Epidermal melanocyte (primary cell): Measurements from ENCODE around the gene LARGE1.

ENCODE experiments used
- DNase-seq: peaks from one replicate; pipeline ENCODE4 v3.0.0; 2011; ENCODE audit warnings: low spot score; ENCODE audit not compliant: insufficient read length

LARGE1 gene

DNA sequence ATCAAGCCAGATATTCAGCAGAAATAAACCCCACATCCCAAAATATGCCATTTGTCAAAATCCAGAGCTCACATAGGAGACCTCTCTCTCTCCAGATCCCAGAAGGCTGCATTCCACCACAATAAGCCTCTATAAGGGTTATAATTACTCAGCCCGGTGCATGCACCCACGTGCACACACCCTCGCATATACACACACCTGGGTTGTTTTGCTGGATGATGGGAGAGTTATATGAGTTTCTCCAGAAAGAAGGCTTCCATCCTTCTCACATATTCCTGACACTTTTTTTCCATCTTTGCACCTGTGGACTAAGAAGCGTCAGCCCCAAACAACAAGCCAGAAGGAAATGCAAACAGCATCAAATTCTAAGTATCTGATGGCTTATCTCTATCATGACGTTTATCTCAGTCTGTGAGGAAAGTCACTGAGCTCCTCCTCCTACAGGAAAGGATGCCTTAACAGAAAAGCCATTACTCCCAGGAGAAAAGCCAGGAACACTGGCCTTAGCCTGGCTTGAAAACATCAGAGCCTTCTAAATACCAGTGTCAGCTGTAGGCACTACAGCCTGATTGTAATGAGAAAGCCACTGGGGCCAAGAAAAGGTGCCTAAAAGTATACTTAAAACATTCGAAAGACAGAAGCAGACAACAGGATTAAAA is 253.2 kb downstream of the LARGE1 start:
- no peak for DNase-seq

DNA sequence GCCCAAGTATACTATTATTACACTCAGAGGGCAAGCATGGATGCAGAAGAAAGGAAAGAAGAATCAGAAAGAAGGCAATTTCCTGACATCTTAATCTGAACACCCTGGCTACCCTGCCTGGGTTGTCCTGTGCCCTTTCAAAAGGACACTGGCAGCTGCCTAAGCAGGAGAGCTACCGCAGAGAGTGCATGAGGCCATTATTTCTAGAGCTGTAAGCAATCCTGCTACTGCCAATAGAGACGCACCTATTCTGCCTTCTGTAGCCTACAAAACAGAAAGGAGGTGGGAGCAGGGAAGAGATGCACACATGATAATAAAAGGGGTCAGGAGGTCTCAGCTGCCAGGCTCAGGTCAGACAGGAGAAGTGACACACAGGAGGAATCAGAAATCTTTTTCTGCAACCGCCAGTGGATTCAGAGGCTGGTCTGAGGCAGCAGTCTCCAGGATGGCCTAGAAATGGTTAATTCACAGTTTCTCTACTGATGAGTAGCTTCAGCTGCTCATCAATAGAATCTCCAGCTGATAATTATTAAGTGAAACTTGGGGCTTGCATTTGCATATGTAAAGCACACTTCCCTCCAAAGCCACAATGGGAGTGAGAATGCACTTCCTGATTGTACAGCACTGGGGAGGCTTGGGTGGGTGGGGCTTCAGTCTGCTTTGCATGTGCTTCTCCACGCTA is 253.9 kb downstream of the LARGE1 start:
- DNase-seq: no peak

DNA sequence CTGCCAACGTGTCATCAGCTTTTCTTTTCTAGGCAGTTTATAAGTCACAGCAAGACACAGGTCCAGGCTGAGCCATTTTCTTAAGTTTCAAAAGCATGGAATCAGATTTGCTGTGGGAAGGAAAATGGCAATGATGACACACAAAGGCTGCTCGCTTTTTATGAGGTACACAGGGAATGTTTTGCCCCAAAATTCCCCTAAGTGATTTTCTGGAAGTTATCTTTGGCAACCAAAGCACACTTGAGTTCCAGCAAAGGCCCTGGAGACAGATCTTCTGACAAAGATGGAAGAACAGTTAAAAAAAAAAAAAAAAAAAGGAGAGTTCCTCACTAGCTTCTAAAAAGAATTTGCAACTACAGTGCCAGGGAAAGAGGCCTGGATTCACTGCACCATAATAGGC is 260.8 kb downstream of the LARGE1 start:
- no peak for DNase-seq

DNA sequence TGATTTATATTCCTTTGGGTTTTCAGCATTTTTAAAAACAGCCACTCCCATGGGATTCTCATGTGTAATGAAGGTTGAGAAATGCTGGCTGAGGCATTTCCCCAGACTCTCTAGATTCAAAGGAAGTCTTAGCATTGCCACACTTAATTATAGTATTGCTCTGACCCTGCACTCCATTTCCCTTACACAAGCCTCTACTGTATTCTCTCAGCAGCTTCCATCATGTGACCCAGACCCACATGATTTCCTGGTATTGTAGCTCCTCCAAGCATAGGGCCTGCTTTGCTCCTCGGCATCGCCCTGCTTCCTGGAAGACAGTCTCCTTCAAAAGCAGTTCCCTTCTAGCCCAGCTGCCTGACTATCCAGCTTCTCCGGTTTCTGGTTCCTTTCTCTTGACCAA is 261.5 kb downstream of the LARGE1 start:
- DNase-seq: peak; percentile 70

DNA sequence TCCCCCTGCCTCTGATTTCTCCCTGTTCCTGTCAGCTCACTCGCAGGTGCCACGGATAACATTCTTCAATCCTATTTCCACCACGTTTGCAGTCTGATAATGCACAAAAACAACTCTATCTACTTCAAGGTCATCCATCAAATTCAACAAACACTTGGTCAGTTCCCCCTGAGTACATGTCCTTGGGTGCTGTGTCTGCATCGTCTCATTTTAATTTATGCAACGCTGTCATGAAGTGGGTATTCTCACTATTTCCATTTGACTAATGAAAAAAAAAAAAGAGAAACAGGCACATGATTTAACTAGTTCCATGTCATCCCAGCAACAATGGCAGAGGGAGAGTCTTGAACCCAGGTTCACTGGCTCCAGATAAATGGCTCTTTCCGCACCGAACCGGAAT is 262.6 kb downstream of the LARGE1 start:
- no peak for DNase-seq

DNA sequence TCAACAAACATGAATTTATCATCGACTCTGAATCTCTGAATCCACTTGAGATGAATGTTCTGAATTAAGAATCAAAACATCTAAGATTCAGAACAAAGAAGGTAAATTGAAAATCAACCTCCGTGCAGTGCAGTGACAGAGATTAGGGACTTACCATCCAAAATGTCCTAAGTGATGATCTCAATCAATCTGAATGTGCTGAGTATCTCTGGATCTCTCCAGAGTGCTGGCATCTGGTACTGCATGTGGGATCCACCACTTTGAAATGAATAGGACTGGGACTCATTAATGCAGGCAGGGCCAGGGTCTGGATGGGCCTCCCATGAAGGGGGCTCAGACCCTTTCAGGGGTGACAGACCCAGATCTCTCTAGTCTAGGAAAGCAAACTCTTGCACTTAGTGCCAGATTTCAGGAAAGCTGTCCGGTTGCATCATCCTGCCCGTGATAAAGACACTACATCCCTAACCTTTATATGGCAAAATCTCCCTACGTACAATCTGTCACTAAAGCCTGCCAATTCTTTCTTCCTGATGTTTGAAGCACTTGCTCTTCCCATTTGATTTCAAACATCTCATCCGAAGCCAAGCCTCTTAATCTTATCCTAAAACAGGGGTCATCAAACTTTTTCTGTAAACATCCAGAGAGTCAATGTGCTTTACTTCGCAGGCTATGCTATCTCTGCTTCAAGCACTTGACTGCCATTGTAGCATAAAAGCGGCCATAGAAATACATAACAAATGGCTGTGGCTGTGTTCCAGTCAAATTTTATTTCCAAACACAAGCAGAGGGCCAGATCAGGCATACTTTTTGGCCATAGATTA is 263.3 kb downstream of the LARGE1 start:
- DNase-seq: no peak

DNA sequence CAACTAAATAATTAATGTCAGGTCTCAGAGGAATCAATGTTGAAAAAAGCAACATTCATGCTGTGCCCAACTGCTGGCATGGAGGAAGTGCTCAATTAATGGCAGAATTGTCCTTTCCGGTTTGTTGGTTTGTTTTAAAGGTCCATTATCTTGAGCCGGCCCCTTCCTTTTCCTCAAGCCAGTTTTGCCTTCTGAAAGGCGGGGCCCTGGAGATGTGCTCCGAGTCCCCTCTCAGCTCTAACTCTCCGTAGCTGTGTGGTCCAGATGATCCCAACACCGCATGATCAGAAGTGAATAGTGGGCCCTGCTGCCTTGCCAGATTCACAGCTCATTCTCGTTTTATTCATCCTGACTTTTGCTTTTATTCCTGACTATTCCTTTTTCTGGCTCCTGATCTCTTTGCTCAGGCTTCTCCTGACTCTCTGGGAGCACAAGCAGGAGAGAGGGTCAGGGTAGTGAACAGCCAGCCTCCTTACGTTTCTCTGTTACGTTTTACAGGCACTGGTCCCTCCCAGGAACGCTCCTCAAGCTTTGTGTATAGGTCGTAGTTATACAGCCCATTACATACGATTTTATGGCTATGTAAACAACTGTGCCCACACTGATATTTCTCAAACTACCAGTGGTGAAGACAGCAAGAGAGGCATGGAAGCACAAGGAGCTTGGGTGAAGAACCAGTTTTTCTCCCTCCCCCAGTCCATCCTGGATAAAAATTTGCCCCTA is 265.9 kb downstream of the LARGE1 start:
- DNase-seq: no peak

DNA sequence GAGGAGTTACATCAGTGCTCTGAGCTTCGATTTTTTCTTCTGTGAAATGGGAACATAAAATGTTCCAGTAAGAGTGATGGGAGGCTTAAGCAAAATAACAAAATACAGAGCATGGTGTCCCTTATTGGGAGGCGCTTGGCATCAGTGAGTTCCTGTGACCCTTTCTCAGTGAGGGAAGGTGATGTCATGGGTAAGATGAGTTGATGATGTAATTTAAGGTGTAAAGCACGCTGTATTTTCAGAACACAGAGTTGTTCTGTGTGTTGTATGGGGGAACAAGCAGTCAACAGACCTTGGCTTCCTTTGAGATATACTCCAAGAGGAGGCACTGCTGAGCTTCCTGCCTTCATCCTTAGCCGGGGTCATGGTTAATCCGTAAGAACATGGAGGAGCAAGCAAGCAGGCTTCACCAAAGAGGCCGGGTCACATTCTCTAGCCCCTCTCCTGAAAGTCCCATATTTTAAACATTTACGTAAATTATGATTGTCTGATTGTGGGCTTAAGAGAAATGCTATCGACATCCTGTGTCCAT is 266.7 kb downstream of the LARGE1 start:
- no peak for DNase-seq

DNA sequence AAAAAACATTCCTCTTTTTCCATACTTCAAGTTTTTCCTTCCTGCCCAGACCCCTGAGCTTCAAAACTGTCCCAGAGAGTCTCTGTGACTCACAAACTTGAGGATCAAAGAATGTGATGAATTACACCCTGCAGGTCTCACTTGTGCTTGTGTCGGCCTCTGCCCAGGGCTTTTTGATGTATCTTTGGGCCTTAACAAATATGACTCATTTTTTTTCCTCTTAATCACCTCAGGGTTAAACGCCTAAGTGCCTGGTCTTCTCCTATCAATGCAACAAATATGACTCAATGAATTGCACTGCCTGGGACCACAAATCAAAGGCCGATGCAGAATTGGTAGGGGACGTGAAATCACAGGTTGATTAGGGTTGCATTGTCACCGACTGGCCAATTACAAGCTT is 267.7 kb downstream of the LARGE1 start:
- no peak for DNase-seq

DNA sequence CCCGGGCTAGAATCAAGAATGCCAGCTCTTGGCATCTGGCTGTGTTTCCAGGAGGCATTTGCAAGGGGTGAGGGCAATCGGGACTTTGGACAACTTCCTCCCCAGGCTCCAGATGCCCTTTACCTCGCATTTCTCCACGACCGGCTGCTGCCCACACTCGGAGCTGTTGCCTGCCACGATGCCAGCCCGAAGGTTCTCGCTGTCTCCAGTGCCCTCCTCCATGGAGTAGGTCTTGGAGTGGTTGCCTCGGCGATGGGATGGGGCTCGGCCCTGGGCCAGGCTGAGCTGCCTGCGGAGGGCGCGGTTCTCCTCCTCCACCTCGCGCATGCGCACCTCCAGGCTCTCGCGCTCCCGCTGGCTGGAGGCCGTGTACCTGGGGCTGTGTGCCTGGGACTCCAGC is 270.0 kb downstream of the LARGE1 start:
- DNase-seq: no peak

DNA sequence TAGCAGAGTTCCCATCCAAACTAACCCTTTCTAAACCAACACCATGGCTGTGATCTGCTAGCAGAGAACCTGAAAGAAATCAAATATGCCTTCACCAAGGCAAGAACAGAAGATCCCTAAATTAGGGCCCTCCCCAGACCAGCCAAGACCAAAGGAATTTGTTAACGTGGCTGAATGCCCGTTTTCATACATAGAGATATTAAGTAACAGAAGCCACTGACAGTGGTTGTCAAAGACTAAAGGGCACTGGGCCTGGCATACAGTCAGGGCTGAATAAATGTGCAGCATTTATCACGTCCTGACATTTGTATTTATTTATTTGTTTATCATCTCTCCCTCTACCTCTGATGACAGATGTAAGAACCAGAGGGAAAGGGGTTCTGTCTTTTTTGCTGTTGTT is 271.8 kb downstream of the LARGE1 start:
- DNase-seq: no peak

DNA sequence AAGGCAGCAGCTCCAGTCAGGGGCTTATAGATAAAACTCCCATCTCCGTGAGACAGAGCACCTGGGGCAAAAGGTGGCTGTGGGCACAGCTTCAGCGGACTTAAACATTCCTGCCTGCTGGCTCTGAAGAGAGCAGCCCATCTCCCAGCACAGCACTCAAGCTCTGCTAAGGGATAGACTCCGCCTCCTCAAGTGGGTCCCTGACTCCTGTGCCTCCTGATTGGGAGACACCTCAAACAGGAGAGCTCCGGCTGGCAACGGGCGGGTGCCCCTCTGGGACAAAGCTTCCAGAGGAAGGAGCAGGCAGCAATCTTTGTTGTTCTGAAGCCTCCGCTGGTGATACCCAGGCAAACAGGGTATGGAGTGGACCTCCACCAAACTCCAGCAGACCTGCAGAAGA is 279.4 kb downstream of the LARGE1 start:
- no peak for DNase-seq

DNA sequence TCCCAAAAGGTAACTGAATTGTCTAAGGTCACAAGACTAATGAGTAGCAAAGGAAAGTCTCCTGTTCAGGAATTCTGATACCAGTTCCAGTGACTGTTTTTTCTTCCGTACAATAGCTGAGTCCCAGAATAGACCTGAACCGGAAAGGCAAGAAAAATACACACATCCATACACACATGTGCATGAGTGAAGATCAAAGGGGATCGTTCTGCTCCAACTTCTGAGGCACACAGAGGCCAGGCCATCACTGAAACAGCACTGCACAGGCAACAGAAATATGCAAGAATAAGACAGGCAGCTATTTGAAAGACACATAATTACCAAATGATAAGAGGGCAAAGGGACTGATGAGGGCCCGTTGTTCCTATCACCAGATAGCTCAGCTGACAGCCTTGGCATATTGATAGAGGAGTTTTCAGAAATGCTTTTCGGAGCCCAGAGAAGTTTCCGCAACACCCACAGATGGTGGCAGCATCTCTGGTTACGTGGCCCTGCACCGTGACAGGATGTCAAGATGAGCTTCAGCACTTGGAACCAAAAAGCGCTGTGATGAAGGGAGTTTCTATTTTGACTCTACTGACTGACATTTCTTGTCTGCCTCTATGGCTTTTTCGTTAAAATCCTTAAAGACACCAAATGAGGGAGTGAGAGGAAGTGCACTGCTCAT is 280.6 kb downstream of the LARGE1 start:
- no peak for DNase-seq

DNA sequence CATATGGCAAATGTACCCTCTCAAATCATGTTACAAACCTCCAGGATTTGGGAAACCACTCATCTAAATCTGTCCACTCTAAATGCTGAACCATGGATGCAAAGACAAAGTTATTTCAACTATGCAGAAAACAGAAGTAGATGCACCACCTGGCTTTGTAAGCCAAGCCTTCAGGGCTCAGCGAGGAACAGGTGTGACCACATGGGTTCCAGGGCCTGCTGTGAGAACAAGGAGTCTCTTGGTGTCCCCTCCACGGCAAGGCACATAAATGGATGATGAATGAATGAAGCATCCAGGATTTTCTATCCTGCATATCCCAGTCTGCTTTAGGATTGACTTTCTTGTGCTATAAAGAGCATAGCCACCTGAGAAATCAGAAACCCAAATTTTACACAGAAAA is 284.5 kb downstream of the LARGE1 start:
- DNase-seq: no peak

DNA sequence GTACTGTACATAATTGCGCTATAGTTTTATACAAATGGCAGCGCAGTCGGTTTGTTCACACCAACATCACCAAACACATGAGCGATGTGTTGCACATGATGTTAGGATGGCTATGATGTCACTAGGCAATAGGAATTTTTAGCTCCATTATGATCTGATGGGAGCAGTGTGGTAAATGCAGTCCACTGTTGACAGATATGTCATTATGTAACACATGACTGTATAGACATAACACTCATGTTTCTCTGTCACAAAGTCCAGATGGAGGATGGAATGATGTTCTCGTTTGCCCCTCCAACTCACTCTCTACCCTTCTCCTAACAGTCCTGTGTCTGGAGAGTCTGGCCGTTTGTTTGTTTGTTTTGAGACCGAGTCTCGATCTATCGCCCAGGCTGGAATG is 288.5 kb downstream of the LARGE1 start:
- DNase-seq: no peak

DNA sequence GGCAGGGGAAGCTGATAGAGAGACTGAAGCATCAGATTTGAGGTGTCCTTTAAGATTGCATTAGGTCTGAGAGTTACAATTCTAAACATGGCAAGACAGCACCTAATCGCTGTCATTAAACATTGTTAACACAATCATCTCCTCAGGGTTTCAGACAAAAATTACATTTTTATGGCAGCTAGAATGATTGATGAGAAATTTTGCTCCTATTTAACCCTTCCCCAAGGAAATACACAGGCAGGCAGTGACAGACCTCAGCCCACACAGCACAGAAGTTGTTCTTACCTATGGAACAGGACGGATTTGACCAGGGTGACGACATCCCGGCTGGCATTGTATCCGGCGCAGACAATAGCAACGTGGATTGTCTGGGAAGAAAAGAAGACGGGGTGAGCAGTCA is 294.3 kb downstream of the LARGE1 start:
- DNase-seq: no peak

DNA sequence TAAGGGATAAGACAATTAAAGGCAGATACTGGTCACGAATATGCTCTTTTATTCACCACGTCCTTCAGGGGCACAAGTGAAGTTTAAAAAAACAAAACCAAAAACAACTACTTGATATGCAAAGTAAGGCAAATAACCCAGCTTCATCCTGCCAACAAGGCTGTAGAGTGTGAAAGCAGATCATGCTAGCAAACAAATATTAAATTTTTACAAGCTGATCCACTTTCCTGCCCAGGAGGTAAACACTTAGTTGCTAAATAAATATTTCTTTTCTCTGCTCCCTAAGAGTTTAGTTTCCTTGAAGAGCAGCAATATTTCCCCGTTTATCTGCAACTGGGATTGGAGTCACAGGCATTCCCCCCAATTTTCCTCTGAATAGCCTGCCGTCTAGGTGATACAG is 300.2 kb downstream of the LARGE1 start:
- no peak for DNase-seq

DNA sequence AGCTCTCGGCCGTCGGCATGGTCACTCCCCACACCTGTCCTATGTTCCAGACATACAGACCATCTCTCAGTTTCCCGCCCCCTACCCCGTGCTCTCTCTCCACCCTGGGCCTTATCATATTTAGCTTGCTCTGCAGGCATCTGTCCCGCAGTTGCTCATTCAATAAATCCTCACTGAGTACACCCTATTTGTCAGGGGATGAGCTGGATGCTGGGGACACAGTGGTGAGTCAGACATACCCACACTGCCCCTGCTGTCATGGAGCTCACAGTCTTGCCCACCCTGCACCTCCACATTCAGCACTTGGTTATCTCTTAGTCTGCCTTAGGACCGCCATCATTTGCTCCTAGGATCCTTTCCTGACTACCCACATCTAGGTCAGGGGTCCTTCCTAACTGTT is 313.8 kb downstream of the LARGE1 start:
- no peak for DNase-seq

DNA sequence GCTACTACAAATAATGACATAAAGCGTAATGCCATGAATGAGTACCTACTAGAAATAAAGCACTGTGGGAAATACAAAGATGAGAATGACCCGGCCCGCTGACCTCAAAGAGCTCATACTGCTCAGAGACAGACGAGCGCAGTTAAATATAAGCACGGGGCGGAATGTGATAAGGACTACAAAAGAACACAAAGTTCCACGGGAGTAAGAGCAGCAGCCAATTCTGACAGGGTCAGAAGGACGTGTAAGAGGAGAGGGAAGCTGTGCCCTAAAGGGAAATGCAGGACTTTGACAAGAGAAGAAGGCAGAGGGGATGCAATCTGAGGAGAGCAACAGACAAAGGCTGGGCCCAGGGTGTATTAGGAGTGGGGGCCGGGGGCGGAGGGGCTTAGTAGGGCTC is 314.6 kb downstream of the LARGE1 start:
- DNase-seq: no peak

DNA sequence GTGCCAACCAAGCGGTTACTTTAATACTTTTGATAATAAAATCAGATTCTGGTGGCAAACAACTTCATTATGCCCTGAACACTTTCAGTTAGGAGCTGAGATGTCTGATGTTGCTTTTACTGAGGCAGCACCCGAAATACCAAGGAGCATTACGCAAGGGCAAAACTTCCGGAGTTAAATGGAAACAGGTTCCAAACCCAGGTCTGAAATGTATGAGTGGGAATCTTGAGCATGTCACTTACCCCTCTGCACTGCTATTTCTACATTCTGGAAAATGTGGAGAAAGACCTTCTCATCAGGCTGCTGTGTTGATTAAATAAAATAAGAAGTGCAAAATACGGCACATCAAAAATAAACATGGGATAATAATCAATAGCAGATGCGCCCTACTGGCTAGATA is 315.1 kb downstream of the LARGE1 start:
- DNase-seq: no peak

DNA sequence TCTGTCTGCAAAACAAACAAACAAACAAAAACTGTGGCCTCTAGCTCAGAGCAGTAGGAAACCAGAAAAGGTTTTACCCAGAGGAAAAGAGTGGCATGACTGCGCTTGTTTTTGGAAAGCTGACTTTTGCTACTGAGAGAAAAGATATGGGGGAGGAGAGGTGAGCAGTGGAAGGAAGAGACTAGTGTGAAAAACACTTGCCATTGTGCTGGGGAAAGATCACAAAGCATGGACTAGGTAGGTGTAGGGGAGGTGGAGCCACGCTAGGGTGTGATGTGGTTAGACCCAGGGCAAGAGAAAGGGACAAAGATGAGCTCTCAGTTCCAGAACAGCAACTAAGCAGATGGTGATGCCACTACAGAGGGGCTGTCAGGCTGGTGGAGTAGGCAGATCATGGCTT is 319.2 kb downstream of the LARGE1 start:
- DNase-seq: no peak
